H9 (cell line): ENCODE results near the gene GALNT17. TPM values are rescaled to one million over a fixed set of nuclear protein-coding genes. Genes with fewer than 3 reads are reported as not detected.

Source experiments
- DNase-seq: peaks from one replicate; pipeline ENCODE4 v3.0.0-alpha.2; 2017
- H2AFZ ChIP-seq: one replicate; pipeline ENCODE4 v1.6.1; 2013; ENCODE audit warnings: mild to moderate bottlenecking, low read length, control low read depth, moderate library complexity
- H2AK5ac ChIP-seq: 2 replicates; pipeline ENCODE4 v1.6.1; 2013; ENCODE audit warnings: low read length, control low read depth, mixed read lengths; ENCODE audit not compliant: insufficient read length
- H2BK120ac ChIP-seq: one replicate; pipeline ENCODE4 v1.6.1; 2013; ENCODE audit warnings: low read depth, mild to moderate bottlenecking, low read length, control low read depth, inconsistent platforms; ENCODE audit not compliant: poor library complexity, severe bottlenecking
- H2BK12ac ChIP-seq: 2 replicates; pipeline ENCODE4 v1.6.1; 2013; ENCODE audit warnings: low read length, control low read depth, mixed read lengths, low read depth; ENCODE audit not compliant: insufficient read length
- H2BK15ac ChIP-seq: 2 replicates; pipeline ENCODE4 v1.6.1; 2013; ENCODE audit warnings: low read depth, low read length, control low read depth
- H2BK20ac ChIP-seq: one replicate; pipeline ENCODE4 v1.6.1; 2013; ENCODE audit warnings: low read depth, mild to moderate bottlenecking, low read length, control low read depth, inconsistent platforms; ENCODE audit not compliant: poor library complexity, severe bottlenecking
- H2BK5ac ChIP-seq: 2 replicates; pipeline ENCODE4 v1.6.1; 2013; ENCODE audit warnings: low read length, control low read depth, mixed read lengths; ENCODE audit not compliant: insufficient read length
- H3K14ac ChIP-seq: 2 replicates; pipeline ENCODE4 v1.6.1; 2013; ENCODE audit warnings: low read length, control low read depth; ENCODE audit not compliant: insufficient read depth
- H3K18ac ChIP-seq: 2 replicates; pipeline ENCODE4 v1.6.1; 2013; ENCODE audit warnings: low read depth, mild to moderate bottlenecking, mixed read lengths, low read length, control low read depth; ENCODE audit not compliant: insufficient read length
- H3K23ac ChIP-seq: 2 replicates; pipeline ENCODE4 v1.6.1; 2013; ENCODE audit warnings: low read length, control low read depth, mixed read lengths, low read depth; ENCODE audit not compliant: insufficient read length
- H3K23me2 ChIP-seq: 2 replicates; pipeline ENCODE4 v1.6.1; 2013; ENCODE audit warnings: low read depth, mild to moderate bottlenecking, mixed read lengths, low read length, control low read depth; ENCODE audit not compliant: insufficient read length, poor library complexity, severe bottlenecking
- H3K27ac ChIP-seq: 2 replicates; pipeline ENCODE4 v1.5.1; 2013; ENCODE audit warnings: low read length, control low read depth, mixed read lengths, low read depth; ENCODE audit not compliant: insufficient read length
- H3K27me3 ChIP-seq: 2 replicates; pipeline ENCODE4 v1.6.1; 2013; ENCODE audit warnings: low read length, control low read depth, inconsistent platforms; ENCODE audit not compliant: insufficient read depth
- H3K4ac ChIP-seq: 2 replicates; pipeline ENCODE4 v1.6.1; 2013; ENCODE audit warnings: low read depth, mild to moderate bottlenecking, control low read depth, inconsistent platforms, low read length, moderate library complexity
- H3K4me1 ChIP-seq: 2 replicates; pipeline ENCODE4 v1.6.1; 2013; ENCODE audit warnings: low read length, control low read depth, inconsistent platforms; ENCODE audit not compliant: insufficient read depth
- H3K4me2 ChIP-seq: 2 replicates; pipeline ENCODE4 v1.6.1; 2013; ENCODE audit warnings: low read length, control low read depth, mixed read lengths; ENCODE audit not compliant: insufficient read length, insufficient read depth
- H3K56ac ChIP-seq: 2 replicates; pipeline ENCODE4 v1.6.1; 2013; ENCODE audit warnings: low read depth, mild to moderate bottlenecking, mixed read lengths, low read length, control low read depth; ENCODE audit not compliant: insufficient read length
- H3K79me1 ChIP-seq: 2 replicates; pipeline ENCODE4 v1.6.1; 2013; ENCODE audit warnings: low read depth, mild to moderate bottlenecking, moderate library complexity, low read length, control low read depth, inconsistent platforms; ENCODE audit not compliant: insufficient read depth, poor library complexity, severe bottlenecking
- H3K79me2 ChIP-seq: 2 replicates; pipeline ENCODE4 v1.6.1; 2013; ENCODE audit warnings: low read length, control low read depth, inconsistent platforms; ENCODE audit not compliant: insufficient read depth
- H3K9ac ChIP-seq: 2 replicates; pipeline ENCODE4 v1.6.1; 2013; ENCODE audit warnings: low read length, control low read depth, mixed read lengths; ENCODE audit not compliant: insufficient read length; ENCODE audit errors: extremely low read depth
- H3K9me3 ChIP-seq: one replicate; pipeline ENCODE4 v1.6.1; 2013; ENCODE audit warnings: low read depth, low read length, inconsistent platforms; ENCODE audit not compliant: control insufficient read depth
- H3T11ph ChIP-seq: one replicate; pipeline ENCODE4 v1.6.1; 2013; ENCODE audit warnings: mild to moderate bottlenecking, low read length, control low read depth, inconsistent platforms
- H4K20me1 ChIP-seq: one replicate; pipeline ENCODE4 v1.6.1; 2013; ENCODE audit not compliant: control insufficient read depth, insufficient read length, insufficient read depth
- H4K5ac ChIP-seq: 2 replicates; pipeline ENCODE4 v1.6.1; 2013; ENCODE audit warnings: low read depth, mild to moderate bottlenecking, mixed read lengths, low read length, control low read depth; ENCODE audit not compliant: insufficient read length
- H4K8ac ChIP-seq: replicated peaks from 2 replicates; pipeline ENCODE4 v1.6.1; 2013; ENCODE audit warnings: low read length, control low read depth, mixed read lengths, low read depth; ENCODE audit not compliant: insufficient read length
- H4K91ac ChIP-seq: 2 replicates; pipeline ENCODE4 v1.6.1; 2013; ENCODE audit warnings: low read depth, mild to moderate bottlenecking, moderate library complexity, mixed read lengths, low read length, control low read depth; ENCODE audit not compliant: insufficient read length
- H3K27ac Mint-ChIP-seq, 3 experiments: 2 replicates in 2 of 3; 3 replicates in 1 of 3; pipeline ENCODE4 v1.8.0; 2020 to 2021; ENCODE audit warnings: mixed read lengths in 3 of 3, mild to moderate bottlenecking in 1 of 3, moderate library complexity in 1 of 3
- H3K27me3 Mint-ChIP-seq: 2 replicates; pipeline ENCODE4 v1.8.0; 2021; ENCODE audit warnings: low read depth, mild to moderate bottlenecking, moderate library complexity, mixed read lengths
- H3K36me3 Mint-ChIP-seq, 3 experiments: 2 replicates in 2 of 3; 3 replicates in 1 of 3; pipeline ENCODE4 v1.8.0; 2020 to 2021; ENCODE audit warnings: low read depth in 3 of 3, mixed read lengths in 3 of 3; ENCODE audit not compliant: insufficient read depth in 1 of 3
- H3K4me1 Mint-ChIP-seq, 2 experiments: 2 replicates each; pipeline ENCODE4 v1.8.0; 2020; ENCODE audit warnings: mixed read lengths in 2 of 2
- H3K4me3 Mint-ChIP-seq, 2 experiments: 2 replicates in 1 of 2; 3 replicates in 1 of 2; pipeline ENCODE4 v1.8.0; 2020 to 2021; ENCODE audit warnings: mild to moderate bottlenecking in 2 of 2, mixed read lengths in 2 of 2, moderate library complexity in 1 of 2
- H3K9me3 Mint-ChIP-seq, 2 experiments: 2 replicates in 1 of 2; 3 replicates in 1 of 2; pipeline ENCODE4 v1.8.0; 2020; ENCODE audit warnings: mild to moderate bottlenecking in 2 of 2, mixed read lengths in 2 of 2, moderate library complexity in 1 of 2
- total RNA-seq: library from RNA; stranded (reverse); gene quantifications from 2 replicates; pipeline ENCODE4 v1.2.1, GENCODE V29; 2021
- TF ChIP-seq, protein P1 (sequence below): fragments of 200-600 bp; sonication (generic); conservative IDR thresholded peaks from 3 replicates; pipeline ENCODE4 v1.8.0; 2021; ENCODE audit warnings: antibody characterized with exemption, mild to moderate bottlenecking

Gene GALNT17
- total RNA-seq, 1 experiment from 2014 or later: 43.2 TPM

DNA sequence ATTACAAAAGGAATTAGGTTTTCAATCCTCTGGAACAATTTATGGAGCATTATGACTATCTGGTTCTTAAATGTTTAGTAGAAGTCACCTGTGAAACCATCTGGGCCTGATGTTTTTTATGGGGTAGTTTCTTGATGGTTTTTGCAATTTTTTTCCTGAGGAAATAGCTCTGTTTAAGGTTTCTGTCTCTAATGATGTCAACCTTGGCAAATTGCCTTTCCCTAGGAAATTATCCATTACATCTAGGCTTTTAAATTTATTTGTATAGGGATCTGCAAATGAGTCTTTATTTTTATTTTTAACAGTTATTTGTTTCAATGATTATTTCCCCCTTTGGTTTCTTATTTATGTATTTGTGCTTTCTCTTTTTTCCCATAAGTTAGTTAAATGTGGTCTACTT is 222.8 kb downstream of the GALNT17 start:
- Histone ChIP-seq H3K27ac (no peak overlapping the region), H2BK20ac (no peak overlapping the region), H3T11ph (no peak overlapping the region), H3K23ac (no peak overlapping the region), H3K23me2 (no peaks in the 10 kb centered on the region), H2BK5ac (no peak overlapping the region), H3K56ac (no peak overlapping the region), H2BK120ac (no peak overlapping the region), H3K79me1 (no peaks in the 10 kb centered on the region), H2BK12ac (no peak overlapping the region), H4K5ac (no peak overlapping the region), H2AK5ac (no peak overlapping the region), H3K4me1 (no peaks in the 10 kb centered on the region), H3K18ac (no peak overlapping the region), H3K4me2 (no peak overlapping the region), H3K79me2 (peaks cover 5% of the 10 kb centered on the region; the same call in 1 of the 2 replicates), H2BK15ac (no peak overlapping the region), H3K14ac (no peak overlapping the region), H3K9me3 (peaks cover 3% of the 10 kb centered on the region), H3K4ac (no peak overlapping the region), H4K91ac (no peak overlapping the region), H3K27me3 (no peaks in the 10 kb centered on the region), H2AFZ (no peak overlapping the region), H3K9ac (no peak overlapping the region), H4K8ac (no peak overlapping the region), H4K20me1 (no peaks in the 10 kb centered on the region)
- H3K4me3 Mint-ChIP-seq: no peak overlapping the region
- H3K27me3 Mint-ChIP-seq: no peaks in the 10 kb centered on the region; the same call in 1 of the 2 replicates
- peaks cover 51 to 66% (median 60%) of the 10 kb centered on the region in 3 experiments for H3K36me3 Mint-ChIP-seq
- no peak for DNase-seq
- H3K9me3 Mint-ChIP-seq: peaks cover 33 to 45% of the 10 kb centered on the region in 2 experiments
- TF ChIP-seq, protein P1, sequence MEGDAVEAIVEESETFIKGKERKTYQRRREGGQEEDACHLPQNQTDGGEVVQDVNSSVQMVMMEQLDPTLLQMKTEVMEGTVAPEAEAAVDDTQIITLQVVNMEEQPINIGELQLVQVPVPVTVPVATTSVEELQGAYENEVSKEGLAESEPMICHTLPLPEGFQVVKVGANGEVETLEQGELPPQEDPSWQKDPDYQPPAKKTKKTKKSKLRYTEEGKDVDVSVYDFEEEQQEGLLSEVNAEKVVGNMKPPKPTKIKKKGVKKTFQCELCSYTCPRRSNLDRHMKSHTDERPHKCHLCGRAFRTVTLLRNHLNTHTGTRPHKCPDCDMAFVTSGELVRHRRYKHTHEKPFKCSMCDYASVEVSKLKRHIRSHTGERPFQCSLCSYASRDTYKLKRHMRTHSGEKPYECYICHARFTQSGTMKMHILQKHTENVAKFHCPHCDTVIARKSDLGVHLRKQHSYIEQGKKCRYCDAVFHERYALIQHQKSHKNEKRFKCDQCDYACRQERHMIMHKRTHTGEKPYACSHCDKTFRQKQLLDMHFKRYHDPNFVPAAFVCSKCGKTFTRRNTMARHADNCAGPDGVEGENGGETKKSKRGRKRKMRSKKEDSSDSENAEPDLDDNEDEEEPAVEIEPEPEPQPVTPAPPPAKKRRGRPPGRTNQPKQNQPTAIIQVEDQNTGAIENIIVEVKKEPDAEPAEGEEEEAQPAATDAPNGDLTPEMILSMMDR: no peak
- peak overlapping the region in 1 of 3 experiments; percentile 61; a peak in 2 of 7 replicates for H3K27ac Mint-ChIP-seq
- peaks cover 2 to 5% of the 10 kb centered on the region in 2 experiments; a peak in 3 of 4 replicates for H3K4me1 Mint-ChIP-seq
